NB4 (cell line): ENCODE data around the gene NDUFS1.

ENCODE experiments used
- CTCF ChIP-seq: IDR thresholded peaks from one replicate; pipeline ENCODE4 v1.5.1; 2012; ENCODE audit warnings: low read depth, low read length
- POLR2A ChIP-seq: IDR thresholded peaks from 2 replicates; pipeline ENCODE4 v1.6.1; 2011; ENCODE audit warnings: mild to moderate bottlenecking; ENCODE audit not compliant: insufficient read length; ENCODE audit errors: extremely low read depth

- TF ChIP-seq POLR2A (peak; percentile 13), CTCF (no peak)
Measured at GRCh38 chr2:206083602-206084438, 75.4 kb downstream of the NDUFS1 start.
